DMS 273 (cell line): ENCODE results near the gene C1orf122.
"Not testable (repeated sequence)": the region's sequence is repeated elsewhere in the genome, so short reads cannot be mapped to it uniquely, and the experiment has no call there.

Experiments
- DNase-seq: peaks from one replicate; lab custom pipeline; 2025; ENCODE audit not compliant: unreplicated experiment; lab: John Stamatoyannopoulos, UW

The C1orf122 gene

GRCh38 chr1:37807555-37808368 lies at the start of gene C1orf122, which contains the start of gene YRDC:
C1orf122 (plus strand) TSS chr1:37807790; CDS start chr1:37808405, 615 bp downstream.
YRDC (minus strand) TSS chr1:37808208; CDS start chr1:37808180, 28 bp downstream.
- peak; percentile 97 for DNase-seq

GRCh38 chr1:37759451-37759850 lies 48.1 kb upstream of the C1orf122 start:
- DNase-seq, result no peak

- no peak for DNase-seq
Observed at GRCh38 chr1:37761416-37762095, 46.0 kb upstream of the C1orf122 start.

- DNase-seq, result no peak
Observed at GRCh38 chr1:37762516-37762915, 45.1 kb upstream of the C1orf122 start.

- DNase-seq, result no peak
Observed at GRCh38 chr1:37763791-37764413, 43.7 kb upstream of the C1orf122 start.

GRCh38 chr1:37764414-37764825 lies 43.2 kb upstream of the C1orf122 start:
- peak; percentile 48 for DNase-seq

- DNase-seq, result peak; percentile 85
Observed at GRCh38 chr1:37764888-37765441, 42.6 kb upstream of the C1orf122 start, which contains the start of gene EPHA10. EPHA10 (minus strand) TSS chr1:37765120; CDS start chr1:37765066, 54 bp downstream.

GRCh38 chr1:37765916-37766664 lies 41.5 kb upstream of the C1orf122 start:
- peak; percentile 75 for DNase-seq

- no peak for DNase-seq
Observed at GRCh38 chr1:37767488-37767887, 40.1 kb upstream of the C1orf122 start.

- not testable (repeated sequence) for DNase-seq
Observed at GRCh38 chr1:37771440-37771839, 36.1 kb upstream of the C1orf122 start.

- DNase-seq, result no peak
Observed at GRCh38 chr1:37776946-37777516, 30.6 kb upstream of the C1orf122 start.

- DNase-seq, result no peak
Observed at GRCh38 chr1:37778654-37779053, 28.9 kb upstream of the C1orf122 start.

GRCh38 chr1:37782491-37782890 lies 25.1 kb upstream of the C1orf122 start:
- DNase-seq, result no peak

GRCh38 chr1:37792943-37793686 lies 14.5 kb upstream of the C1orf122 start:
- DNase-seq, result no peak

- peak; percentile 80 for DNase-seq
Observed at GRCh38 chr1:37793773-37794371, 13.7 kb upstream of the C1orf122 start, which contains the start of gene MANEAL. MANEAL (plus strand) TSS chr1:37793847; CDS start chr1:37794183, 336 bp downstream.

- DNase-seq, result peak; percentile 66
Observed at GRCh38 chr1:37794372-37795339, 12.9 kb upstream of the C1orf122 start.

GRCh38 chr1:37795340-37796125 lies 12.1 kb upstream of the C1orf122 start:
- peak; percentile 37 for DNase-seq
